HL-60/S4 (cell line): Measurements from ENCODE around the gene FICD.
"Not testable (repeated sequence)": the region's sequence is repeated elsewhere in the genome, so short reads cannot be mapped to it uniquely, and the experiment has no call there.

Source experiments
- in situ Hi-C: fragments of 300-500 bp; cut with MboI; formaldehyde crosslinking; loops from 2 replicates; pipeline ENCODE4 v1.14.3; 2022; ENCODE audit warnings: low sequenced_read_pairs

Gene FICD

DNA sequence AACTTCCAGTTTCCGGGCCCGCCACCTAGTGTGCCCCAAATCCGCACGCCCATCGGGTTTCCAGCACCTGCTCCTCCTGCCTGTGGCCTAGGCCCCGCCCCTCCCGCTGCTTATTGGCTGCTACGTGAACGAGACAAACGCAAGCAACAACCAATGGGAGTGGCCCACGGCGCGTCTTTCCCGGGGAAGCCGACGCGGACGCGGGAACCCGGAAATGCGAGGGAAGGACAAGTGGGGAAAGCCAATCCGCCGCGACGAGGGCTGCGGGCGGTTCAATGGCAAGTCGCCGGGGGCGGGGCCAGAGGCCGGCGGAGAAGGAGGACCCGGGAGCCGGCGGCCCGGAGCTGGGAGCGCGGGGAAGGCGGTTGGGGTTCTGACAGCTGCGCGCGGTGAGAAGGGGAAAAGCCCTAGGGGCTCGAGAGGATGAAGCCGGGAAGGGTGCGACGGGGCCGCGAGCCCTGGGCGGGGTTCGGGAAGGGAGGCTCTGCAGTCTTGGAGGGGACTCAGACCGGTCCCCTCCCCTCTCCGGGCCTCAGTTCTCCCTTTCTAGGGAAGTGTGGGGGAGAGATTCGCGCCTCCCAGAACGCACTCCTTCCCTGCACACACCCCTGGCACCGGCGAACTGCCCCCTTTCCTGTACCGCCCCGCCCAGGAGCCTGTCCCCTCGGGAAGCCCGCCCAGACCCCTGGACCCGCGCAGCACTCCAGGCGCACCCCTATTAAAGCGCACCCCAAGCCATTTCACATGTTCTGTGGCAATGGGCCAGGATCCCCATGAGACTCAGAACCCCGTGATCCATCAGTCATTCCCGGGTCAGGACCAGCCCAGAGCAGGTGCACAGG lies at the start of gene FICD:
TSS of gene FICD (plus strand) at position 305 of the 842 bp plus-strand sequence. CDS start 1,696 bp downstream, outside the sequence.
- in situ Hi-C loops: no loop called here

- in situ Hi-C loops: no loop called here
Observed at GRCh38 chr12:108465417-108465816, 49.7 kb upstream of the FICD start.

DNA sequence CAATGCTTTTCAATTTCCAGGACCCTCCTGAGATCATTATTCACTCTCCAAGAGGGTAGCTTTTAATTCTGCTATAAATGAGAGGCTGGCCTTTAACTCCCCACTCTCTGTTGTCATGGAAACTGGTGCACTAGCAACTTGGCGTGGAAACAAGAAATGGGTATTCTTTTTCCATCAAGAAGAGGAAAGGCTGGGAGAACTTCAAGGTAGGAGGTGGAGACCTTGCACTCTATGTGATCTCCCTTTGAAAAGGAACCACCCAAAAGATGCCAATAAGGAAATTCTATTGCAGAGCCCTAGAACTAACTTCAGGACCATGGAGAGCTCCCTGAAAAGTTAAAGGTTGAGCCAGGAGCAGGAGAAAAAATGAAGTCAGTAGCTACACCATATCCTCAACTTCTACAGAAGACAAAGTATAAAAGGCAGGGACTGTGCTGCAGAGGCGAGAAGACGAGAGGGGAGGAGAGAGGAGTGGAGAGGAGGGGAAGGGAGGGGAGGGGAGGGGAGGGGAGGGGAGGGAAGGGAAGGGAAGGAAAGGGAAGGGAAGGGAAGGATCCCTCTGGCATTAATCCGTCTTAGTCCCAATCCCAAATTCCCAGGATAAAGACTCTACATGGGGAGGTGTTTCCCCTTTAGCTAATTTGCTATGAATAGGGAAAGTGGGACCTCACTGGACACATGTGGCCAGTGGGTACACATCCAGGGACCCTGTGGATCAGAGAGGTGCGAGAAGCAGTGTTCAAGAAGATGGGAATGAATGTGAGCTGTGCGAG lies 46.7 kb upstream of the FICD start:
- in situ Hi-C loops: no loop called here

DNA sequence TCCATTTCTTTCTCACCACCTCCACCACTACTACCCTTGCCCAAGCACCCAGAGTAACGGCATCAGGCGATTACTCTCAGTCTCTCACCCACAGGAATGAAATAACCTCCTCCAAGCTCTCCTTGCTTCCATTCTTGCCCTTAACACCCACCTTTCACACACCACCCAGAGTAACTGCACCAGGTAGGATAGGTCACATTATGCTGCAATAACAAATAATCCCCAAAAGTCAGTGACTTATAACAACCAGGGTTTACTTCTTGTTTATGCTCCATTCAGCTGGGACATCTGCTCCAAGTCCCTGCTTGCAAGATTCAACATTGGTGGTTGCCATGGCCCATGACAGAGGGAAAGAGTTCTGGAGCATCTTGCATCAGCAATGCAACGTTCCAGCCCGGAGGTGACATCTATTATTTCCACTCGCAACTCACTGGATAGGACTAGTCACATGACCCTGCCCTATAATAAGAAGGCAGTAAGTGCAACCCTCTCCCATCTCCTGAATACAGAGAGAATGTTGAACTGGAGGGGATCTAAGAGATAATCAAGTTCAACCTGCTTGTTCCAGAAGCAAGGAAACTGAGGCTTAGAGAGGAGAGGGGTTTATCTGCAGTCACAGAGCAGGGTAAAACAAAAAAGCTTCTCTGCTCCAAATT lies 41.5 kb upstream of the FICD start:
- in situ Hi-C loops: no loop called here

DNA sequence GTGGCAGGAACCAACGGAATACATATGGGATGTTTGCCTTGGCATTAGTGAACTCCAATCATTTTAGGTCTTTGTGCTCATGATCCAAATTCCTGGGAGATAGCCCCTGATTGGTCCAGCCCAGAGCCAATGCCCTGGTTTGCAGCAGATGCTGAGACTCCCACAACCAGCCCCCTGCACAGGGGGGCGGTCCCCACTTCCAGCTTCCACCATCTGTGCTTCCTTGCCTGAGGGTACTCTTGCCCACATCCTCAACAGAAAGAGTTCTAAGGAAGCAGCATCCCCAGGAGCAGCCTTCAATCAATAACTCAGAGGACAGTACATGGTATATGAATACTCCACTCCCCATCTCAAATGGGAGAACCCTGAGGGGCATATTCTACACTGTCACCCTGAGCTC lies 39.7 kb upstream of the FICD start:
- in situ Hi-C loops: no loop called here

DNA sequence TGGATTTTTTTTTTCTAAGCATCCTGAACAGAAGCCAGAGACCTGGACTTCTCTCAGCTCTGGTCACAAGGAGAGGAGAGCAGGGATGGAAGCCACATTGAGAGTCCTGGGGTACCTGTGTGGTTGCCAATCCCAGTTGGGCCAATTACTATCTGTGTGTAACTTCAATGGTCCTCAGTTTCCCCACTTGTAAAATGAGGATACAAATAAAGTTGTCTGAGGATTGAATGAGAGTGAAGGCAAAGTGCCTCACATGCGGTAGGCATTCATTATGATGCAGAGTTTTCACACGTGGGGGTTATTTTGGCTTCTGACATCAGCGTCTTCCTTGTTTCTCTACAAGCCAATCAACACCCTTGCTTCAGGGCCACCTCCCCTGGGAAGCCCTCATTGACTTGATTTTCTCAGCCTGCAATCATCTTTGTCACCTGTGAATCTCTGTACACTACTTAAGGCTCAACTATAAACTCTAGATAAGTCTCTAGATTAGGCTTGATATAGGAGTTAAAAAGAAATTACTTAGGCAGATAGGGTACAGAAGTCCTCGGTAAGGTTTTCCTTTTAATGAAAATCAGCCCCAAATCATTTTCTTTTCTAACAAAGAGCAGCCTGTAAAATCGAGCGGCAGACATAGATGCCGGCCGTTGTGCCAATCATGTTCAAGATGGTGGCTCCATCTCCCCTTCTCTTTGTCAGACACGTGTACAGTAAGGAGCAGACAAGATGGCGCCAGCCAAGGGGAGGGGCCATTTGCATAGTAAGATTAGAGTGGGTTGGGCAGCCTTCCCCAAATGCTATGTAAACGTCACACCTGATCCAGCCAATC lies 37.8 kb upstream of the FICD start:
- in situ Hi-C loops: no loop called here

DNA sequence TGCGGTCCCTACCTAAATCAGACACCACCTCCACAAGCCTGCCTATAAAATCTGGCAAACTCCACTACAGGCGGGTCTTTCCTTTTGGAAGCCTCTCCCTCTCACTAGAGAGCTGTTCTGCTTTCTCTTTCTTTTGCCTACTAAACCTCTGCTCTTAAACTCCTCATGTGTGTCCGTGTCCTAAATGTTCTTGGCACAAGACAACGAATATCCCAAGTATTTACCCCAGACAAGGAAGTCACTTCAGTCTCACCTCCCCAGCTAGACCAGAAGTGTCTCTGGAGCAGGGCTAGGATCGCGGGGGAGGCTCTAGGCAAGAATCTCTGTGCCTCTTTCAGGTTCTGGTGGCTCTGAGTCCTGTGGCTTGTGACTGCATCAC lies 37.2 kb upstream of the FICD start:
- in situ Hi-C loops: no loop called here

DNA sequence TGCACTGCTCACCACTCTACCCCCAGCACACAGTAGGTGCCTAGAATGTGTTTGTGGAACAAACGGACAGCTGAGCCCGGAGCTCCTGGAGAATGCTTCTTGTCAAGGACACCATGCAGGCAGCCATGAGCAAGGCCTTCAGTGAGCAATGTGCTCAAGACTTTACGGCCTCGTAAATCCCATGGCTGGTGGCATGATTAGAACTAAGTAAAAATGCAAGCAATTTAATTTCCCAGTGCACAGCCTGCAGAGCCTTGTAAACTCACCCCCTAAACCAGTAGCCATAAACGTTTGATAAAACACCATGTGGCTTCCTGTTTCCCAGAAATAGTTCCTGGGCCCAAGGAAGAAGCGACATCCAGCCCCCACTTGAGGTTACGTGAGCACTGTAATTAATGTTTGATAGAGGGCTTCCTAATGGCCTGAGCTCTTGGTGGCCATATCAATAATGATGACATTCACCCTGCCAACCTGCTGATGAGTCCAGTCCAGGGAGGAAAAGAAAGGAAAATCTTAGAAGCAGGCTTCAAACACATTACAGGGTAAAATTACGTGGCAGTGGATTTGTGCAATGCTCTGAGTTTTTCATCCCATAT lies 36.4 kb upstream of the FICD start:
- in situ Hi-C loops: no loop called here

DNA sequence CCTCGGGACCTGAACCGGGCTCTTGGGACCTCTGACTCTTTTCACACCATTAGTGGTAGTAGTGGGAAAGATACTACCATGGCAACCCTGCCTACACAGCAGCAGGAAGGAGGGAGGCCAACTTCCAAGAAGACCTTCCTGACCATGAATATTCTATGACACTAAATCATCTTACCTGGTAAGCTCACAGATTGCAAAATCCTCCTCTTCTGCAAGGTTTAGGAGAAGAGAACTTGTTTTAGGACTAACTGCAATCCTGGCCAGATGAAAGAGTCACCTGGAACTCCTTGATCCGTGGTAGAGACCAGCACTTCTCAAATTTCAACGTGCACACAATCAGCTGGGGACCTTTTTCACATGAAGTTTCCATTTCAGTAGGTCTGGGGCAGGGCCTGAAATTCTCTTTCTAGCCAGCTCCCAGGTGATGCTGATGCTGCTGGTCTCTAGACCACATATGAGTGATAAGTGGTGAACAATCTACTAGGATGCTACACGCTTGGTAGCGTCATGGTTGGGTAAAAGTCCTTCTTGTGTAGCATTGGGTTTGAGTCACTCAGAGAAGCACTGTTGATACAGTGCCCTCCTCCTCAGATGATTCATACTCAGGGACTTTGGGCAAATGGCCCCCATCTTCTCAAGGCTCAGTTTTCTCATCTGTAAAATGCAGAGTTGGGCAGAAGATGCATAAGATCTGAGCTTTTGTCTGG lies 35.6 kb upstream of the FICD start:
- in situ Hi-C loops: no loop called here

DNA sequence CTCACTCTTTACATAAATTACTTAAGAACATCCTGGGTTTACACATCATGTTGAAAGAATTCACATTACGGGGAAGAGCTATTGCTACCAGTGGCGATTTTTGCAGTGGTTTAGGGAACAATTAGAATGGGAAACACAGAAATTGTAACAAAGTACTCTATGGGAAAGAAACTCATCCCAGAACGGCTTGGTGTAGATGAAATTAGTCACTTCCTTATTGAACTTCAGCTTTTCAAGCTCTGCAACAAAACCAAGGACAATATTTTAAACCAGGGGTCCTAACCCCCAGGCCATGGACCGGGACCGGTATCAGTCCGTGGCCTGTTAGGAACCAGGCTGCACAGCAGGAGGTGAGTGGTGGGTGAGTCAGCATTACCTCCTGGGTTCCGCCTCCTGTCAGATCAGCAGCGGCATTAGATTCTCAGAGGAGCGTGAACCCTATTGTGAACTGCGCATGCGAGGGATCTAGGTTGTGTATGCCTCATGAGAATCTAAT lies 32.3 kb upstream of the FICD start:
- in situ Hi-C loops: no loop called here

DNA sequence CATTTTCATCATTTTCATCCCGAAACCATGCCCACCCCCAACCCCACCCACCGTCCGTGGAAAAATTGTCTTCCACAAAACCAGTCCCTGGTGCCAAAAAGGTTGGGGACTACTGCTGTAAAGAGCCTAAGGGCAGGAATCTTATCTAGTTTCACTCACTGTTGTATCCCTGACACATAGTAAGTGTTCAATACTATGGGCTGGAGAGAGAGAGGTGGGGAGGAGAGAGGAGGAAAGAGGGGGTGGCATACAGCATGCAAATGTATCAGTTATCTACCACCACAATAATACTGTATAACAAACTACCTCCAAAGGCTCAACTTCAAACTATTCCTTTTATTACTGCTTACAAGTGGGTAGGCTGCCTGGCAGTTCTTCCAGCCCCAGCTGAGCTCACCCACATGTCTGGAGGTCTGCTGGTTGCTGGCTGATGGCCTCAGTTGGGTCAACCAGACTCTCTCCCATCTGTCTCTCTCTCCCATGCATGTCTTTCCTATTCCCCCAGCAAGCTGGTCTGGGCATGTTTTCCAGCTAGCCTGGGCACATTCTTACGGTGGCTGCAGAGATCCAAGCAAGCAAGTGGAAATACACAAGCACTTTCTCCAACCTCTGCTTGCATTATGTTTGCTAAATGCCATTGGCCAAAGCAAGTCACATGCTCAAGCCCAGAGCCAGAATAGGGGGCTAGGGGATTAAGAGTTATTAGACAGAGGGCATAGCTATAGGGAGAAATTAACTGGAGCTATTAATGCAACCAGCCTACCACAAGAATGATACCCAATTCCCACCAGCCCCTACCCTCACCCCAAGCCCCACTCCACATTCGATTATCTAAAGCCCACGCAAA lies 31.6 kb upstream of the FICD start:
- in situ Hi-C loops: no loop called here

GRCh38 chr12:108484431-108484830 lies 30.6 kb upstream of the FICD start:
- in situ Hi-C loops: no loop called here

- in situ Hi-C loops: no loop called here
Observed at GRCh38 chr12:108484845-108485244, 30.2 kb upstream of the FICD start.

DNA sequence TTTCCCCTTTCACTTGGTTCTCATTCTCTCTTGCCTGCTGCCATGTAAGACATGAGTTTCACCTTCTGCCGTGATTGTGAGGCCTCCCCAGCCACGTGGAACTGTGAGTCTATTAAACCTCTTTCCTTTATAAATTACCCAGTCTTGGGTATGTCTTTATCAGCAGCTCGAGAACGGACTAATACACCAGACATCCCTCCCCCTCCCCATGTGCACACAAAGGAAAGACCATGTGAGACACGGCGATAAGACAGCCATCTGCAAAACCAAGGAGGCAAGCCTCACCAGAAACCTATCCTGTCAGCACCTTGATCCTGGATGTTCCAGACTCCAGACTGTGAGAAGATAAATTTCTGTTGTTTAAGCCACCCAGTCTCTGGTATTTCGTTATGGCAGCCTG lies 29.7 kb upstream of the FICD start:
- in situ Hi-C loops: not testable (repeated sequence)

GRCh38 chr12:108487029-108487428 lies 28.0 kb upstream of the FICD start:
- in situ Hi-C loops: not testable (repeated sequence)

GRCh38 chr12:108491256-108491655 lies 23.8 kb upstream of the FICD start:
- in situ Hi-C loops: loop anchor here (10.0 kb wide), 1 partner anchor 426 kb away; no protein-coding TSS in a partner anchor

DNA sequence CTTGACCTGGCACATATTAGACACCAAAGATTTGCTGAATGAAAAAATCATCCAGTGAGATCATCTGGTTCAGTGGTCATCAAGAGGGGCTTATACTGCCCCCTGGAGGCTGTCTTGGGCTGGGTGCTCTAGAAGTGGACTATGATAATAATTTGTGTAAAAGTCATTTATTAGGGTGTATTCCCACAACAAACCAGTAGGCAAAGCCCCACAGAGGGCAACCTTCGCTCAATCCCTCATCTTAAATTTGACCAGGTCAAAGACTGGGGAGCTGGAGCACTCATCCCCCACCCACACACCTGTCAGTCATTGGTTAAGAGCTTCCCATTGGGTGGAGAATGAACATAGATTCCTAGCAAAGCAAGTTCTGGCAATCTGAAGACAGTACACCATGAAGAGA lies 20.0 kb upstream of the FICD start:
- in situ Hi-C loops: loop anchor here (10.0 kb wide), 1 partner anchor 430 kb away; no protein-coding TSS in a partner anchor

- in situ Hi-C loops: loop anchor here (10.0 kb wide), 1 partner anchor 431 kb away; no protein-coding TSS in a partner anchor
Observed at GRCh38 chr12:108495823-108496579, 19.1 kb upstream of the FICD start.
